ENCODE data around the gene ADARB2.

GRCh38 chr10:1604246-1604645, 133.1 kb downstream of the ADARB2 start:
- TF ChIP-seq CTCF (IDR thresholded peaks at IDR 0.05; ENCODE audit: low read depth, low read length, poor library complexity, severe bottlenecking) (no peak), EZH2phosphoT487 (IDR thresholded peaks at IDR 0.05; ENCODE audit: borderline replicate concordance, low read length) (no peak)

Measured in DOHH2 (cell line).